NCI-H187 treated with DMSO at 0.1 percent for 48 hours (cell line): ENCODE measurements around the gene DYNLRB1.
"Not testable (repeated sequence)": the region's sequence is repeated elsewhere in the genome, so short reads cannot be mapped to it uniquely, and the experiment has no call there.

Experiments used
- DNase-seq: peaks from one replicate; lab custom pipeline; 2025; lab: John Stamatoyannopoulos, UW

DYNLRB1 gene

DNA sequence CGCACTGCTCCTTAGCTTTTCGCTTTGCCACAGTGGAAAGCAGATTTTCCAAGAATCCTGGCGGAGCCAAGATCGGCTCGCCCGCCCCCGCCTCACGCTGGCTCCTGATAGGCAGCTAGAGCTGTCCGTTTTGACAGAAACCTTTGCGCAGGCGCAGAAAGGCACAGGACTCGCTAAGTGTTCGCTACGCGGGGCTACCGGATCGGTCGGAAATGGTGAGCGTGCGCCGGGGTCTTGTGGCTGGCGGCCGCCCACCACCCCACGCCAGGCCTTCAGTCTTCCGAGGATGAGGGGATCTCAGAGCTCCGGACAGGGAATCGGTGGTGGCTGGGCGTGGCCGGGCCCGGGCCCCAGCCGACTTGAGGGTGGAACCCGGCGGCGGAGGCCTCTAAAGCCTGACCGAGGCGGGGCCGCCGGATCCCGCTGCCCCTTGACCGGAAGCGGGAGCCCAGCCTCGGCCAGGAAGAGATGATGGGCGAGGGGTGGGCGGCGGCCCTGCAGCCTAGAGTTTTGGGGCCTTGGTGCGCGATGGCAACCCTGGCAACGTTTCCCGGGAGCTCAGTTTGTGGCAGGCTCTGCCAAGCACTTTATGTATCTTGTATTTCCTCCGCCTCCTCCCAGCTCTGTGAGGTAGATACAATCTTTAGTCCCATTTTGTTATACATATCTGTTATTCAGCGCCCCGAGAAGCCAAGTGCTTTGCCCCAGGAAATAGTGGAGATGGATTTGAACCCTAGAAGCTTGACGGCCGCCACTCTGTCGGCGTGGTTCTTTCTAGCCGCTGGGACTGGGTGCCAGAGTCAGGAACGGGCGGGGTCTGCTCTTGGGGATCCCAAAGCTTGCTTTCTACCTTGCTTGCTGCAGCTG, at the start of gene DYNLRB1:
Gene DYNLRB1 (plus strand): TSS at position 176 of the 867 bp plus-strand sequence. CDS start 37 bp downstream, at position 213.
- DNase-seq: peak; percentile 46

- no peak for DNase-seq
Observed at GRCh38 chr20:34468951-34469350, 47.3 kb upstream of the DYNLRB1 start.

GRCh38 chr20:34472246-34472925, 43.8 kb upstream of the DYNLRB1 start:
- DNase-seq: no peak

GRCh38 chr20:34473262-34473883, 42.8 kb upstream of the DYNLRB1 start:
- no peak for DNase-seq

DNA sequence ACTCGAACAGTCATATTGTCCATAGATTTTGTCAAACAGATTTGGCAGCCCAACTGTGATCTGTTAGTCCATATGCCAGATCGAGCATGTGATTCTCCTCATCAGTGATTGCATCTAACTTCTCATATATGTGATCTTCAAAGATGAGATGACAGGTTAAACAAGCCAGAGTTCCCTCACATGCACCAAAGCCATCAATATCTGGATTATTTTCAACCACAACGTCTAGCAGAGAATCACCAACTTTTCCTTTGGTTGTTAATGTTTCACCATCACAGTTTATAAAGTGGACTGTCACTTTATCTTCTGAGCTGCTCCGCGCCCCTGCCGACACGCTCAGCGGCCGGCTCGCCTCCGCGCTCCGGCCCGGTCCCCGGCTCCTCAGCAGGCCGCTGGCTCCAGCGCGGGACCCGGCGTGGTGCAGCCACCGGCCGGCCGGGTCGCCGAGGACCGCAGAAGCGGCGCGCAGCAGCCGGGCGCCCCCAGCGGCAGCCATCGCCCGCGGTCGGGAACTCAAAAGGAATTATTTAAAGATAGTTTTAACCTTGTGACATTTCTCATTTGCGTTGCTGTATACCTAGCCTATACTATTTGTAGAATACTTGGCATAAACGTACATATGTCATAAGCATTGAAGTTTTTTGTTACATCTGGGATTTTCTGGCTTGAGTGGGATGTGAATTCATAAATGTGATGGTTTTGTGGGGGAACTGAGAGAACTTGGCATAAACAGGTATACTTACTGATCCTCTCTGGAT, 40.1 kb upstream of the DYNLRB1 start:
- DNase-seq: no peak

GRCh38 chr20:34479627-34480026, 36.6 kb upstream of the DYNLRB1 start:
- DNase-seq: no peak

GRCh38 chr20:34482154-34482553, 34.1 kb upstream of the DYNLRB1 start:
- DNase-seq: not testable (repeated sequence)

DNA sequence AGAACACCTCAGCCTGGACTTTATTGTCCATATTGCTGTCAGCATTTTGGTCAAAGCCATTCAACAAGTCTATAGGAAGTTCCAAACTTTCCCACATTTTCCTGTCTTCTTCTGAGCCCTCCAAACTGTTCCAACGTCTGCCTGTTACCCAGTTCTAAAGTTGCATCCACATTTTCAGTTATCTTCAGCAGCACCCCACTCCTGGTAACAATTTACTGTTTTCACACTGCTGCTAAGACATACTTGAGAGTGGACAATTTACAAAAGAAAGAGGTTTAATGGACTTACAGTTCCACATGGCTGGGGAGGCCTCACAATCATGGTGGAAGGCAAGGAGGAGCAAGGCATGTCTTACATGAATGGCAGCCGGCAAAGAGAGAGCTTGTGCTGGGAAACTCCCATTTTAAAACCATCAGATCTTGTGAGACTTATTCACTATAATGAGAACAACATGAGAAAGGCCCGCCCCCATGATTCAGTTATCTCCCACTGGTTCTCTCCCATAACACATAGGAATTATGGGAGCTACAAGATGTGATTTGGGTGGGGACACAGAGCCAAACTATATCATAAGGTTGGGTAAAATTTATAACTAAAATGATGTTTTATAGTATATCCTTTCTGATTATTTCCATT, 32.5 kb upstream of the DYNLRB1 start:
- not testable (repeated sequence) for DNase-seq

- DNase-seq: no peak
Observed at GRCh38 chr20:34485068-34485634, 31.1 kb upstream of the DYNLRB1 start.

GRCh38 chr20:34491226-34491931, 24.8 kb upstream of the DYNLRB1 start:
- no peak for DNase-seq

GRCh38 chr20:34491932-34492509, 24.2 kb upstream of the DYNLRB1 start:
- no peak for DNase-seq

DNA sequence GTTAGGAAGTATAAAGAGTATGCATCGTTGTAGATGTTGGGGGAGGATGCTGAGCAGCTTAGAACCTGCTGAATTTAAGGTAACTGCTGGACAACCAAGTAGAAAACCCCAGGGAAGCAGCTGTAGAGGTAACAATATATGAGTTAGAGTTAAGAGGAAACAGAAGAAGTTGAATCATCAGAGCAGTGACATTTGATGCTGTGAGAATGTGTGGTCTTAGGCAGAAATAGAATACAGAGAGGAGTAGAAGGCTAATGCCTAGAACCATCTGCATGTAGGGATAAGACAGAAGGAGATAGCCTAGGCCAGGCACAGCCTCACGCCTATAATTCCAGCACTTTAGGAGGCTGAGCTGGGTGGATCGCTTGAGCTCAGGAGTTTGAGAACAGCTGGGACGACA, 22.6 kb upstream of the DYNLRB1 start:
- DNase-seq: no peak

GRCh38 chr20:34495307-34495706, 20.9 kb upstream of the DYNLRB1 start:
- no peak for DNase-seq

GRCh38 chr20:34495916-34496315, 20.3 kb upstream of the DYNLRB1 start:
- DNase-seq: no peak

- DNase-seq: not testable (repeated sequence)
Observed at GRCh38 chr20:34497596-34497995, 18.6 kb upstream of the DYNLRB1 start.

DNA sequence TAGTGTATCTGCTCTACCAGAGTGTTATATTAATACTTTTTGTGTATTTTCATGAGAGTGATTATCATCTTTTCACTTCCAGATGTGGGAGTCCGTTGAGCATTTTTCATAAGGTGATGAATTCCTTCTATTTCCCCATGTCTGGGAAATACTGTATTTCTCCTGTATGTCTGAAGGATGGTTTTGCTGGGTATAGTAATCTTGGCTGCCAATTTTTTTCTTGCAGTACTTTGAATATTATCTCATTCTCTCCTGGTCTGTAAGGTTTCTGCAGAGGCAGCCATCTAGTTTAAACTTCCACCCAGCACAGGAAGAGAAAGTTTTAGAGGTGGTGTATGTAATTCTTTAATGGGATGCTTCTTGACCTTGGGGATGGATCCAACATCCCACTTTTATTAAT, 15.4 kb upstream of the DYNLRB1 start:
- no peak for DNase-seq

DNA sequence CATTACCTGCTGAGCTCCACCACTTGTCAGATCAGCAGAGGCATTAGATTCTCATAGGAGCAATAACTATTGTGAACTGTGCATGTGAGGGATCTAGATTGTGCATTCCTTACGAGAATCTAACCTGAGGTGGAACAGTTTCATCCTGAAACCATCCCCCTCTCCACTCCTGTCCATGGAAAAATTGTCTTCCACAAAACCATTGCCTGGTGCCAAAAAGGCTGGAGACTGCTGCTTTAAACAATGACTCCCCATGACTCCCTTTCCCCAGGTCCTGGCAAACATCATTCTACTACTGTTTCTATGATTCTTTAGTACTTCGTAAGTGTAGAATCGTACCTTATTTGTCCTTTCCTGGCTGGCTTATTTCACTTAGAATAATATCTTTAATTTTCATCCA, 9.7 kb upstream of the DYNLRB1 start:
- no peak for DNase-seq

- DNase-seq: no peak
Observed at GRCh38 chr20:34507702-34508413, 8.4 kb upstream of the DYNLRB1 start.

DNA sequence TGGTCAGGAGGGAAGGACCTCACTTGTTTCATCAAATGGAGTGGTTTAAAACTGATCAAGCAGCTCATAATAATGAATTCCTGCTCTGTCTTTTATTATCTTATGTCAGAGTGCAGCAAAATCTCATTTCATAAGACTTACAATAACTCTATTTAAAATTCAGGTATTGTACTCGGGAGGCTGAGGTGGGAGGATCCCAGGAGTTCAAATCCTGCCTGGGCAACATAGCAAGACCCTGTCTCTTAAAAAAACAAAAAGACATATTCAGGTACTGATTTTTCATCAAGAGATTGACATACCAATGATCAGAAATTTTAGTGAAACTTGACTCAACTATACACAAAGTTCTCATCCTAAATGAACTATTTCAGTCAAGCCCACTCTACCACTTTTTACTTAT, 5.6 kb upstream of the DYNLRB1 start:
- DNase-seq: no peak

GRCh38 chr20:34511891-34512265, 4.3 kb upstream of the DYNLRB1 start:
- DNase-seq: no peak
